A549 (cell line): ENCODE measurements around the gene ATP5F1A. TPM values are rescaled to one million over a fixed set of nuclear protein-coding genes. Genes with fewer than 3 reads are reported as not detected.
A peak's percentile ranks its signal among the peaks of the same experiment; 100 is the strongest.

Experiments used
- ATAC-seq, 2 experiments: fragments of 200-7000 bp in 1 of 2; fragments of >200 bp in 1 of 2; cut with Nextera tagmentation in 1 of 2; cut with Tn5 transposase in 1 of 2; 3 replicates each; pipeline versions ENCODE4 v1.8.0 to v1.9.1; 2018 to 2020; ENCODE audit warnings: mild to moderate bottlenecking in 1 of 2, moderate library complexity in 1 of 2
- CTCF ChIA-PET: fragments of 300-600 bp; sonication (Branson Sonifier 250); formaldehyde crosslinking; extraction: SDS; loops from one replicate; lab custom pipeline; 2021; ENCODE audit warnings: antibody characterized with exemption, inconsistent platforms; lab: Yijun Ruan, JAX
- POLR2A ChIA-PET: fragments of 350-600 bp; formaldehyde crosslinking; extraction: SDS; loops from one replicate; lab custom pipeline; 2021; ENCODE audit warnings: antibody characterized with exemption, inconsistent platforms; lab: Yijun Ruan, JAX
- DNase-seq, 2 experiments: peaks; one replicate each; pipeline versions ENCODE4 v3.0.0 to v3.0.0-alpha.2; 2011 to 2016; ENCODE audit warnings: low read depth in 1 of 2, low spot score in 1 of 2
- FAIRE-seq: peaks from 2 replicates; lab custom pipeline; 2011; peaks lifted over from hg19 to GRCh38; lab: Jason Lieb, UNC
- H3K27ac ChIP-seq, 2 experiments: fragments of >200 bp; sonication (Bioruptor Twin); formaldehyde crosslinking; 3 replicates each; pipeline ENCODE4 v1.5.1; 2016 to 2017
- H3K4me1 ChIP-seq: fragments of >200 bp; sonication (Bioruptor Twin); formaldehyde crosslinking; 3 replicates; pipeline ENCODE4 v1.6.1; 2016
- H3K4me2 ChIP-seq: fragments of >200 bp; sonication (Bioruptor Twin); formaldehyde crosslinking; 3 replicates; pipeline ENCODE4 v1.6.1; 2016
- H3K4me3 ChIP-seq: fragments of >200 bp; sonication (Bioruptor Twin); formaldehyde crosslinking; 3 replicates; pipeline ENCODE4 v1.5.1; 2016
- H3K9me3 ChIP-seq: fragments of >200 bp; sonication (Bioruptor Twin); formaldehyde crosslinking; 3 replicates; pipeline ENCODE4 v1.6.1; 2016
- CBX2 ChIP-seq: fragments of 200-600 bp; sonication (generic); IDR thresholded peaks from 2 replicates; pipeline ENCODE4 v1.6.1; 2016; ENCODE audit warnings: low read depth, mild to moderate bottlenecking, borderline replicate concordance
- ESRRA ChIP-seq: fragments of 150-350 bp; IDR thresholded peaks from 2 replicates; pipeline ENCODE4 v1.6.1; 2014; ENCODE audit warnings: mild to moderate bottlenecking, low read length, borderline replicate concordance
- GATA3 ChIP-seq: IDR thresholded peaks from 2 replicates; pipeline ENCODE4 v1.6.1; 2012; ENCODE audit warnings: borderline replicate concordance
- HEYL ChIP-seq: fragments of 250-450 bp; sonication (Bioruptor Pico); IDR thresholded peaks from 2 replicates; pipeline ENCODE4 v1.8.0; 2021; ENCODE audit warnings: mild to moderate bottlenecking, moderate library complexity
- NPAS2 ChIP-seq: fragments of 250-450 bp; sonication (Bioruptor Pico); IDR thresholded peaks from 2 replicates; pipeline ENCODE4 v1.8.0; 2022; ENCODE audit warnings: mild to moderate bottlenecking, moderate library complexity, borderline replicate concordance
- RARB ChIP-seq: fragments of 250-450 bp; sonication (Bioruptor Pico); IDR thresholded peaks from 2 replicates; pipeline ENCODE4 v1.8.0; 2021; ENCODE audit warnings: mild to moderate bottlenecking, moderate library complexity
- RCOR1 ChIP-seq: fragments of 150-350 bp; IDR thresholded peaks from 2 replicates; pipeline ENCODE4 v1.6.1; 2014; ENCODE audit warnings: antibody characterized with exemption, low read length, low read depth
- TFCP2L1 ChIP-seq: fragments of 250-450 bp; sonication (Bioruptor Pico); IDR thresholded peaks from 2 replicates; pipeline ENCODE4 v1.5.0; 2021; ENCODE audit warnings: mild to moderate bottlenecking
- WGBS: methylation state at CpG from one replicate; pipeline ENCODE4 v1.1.6; 2017; ENCODE audit errors: missing lambda C conversion rate; 5-methylcytosine and 5-hydroxymethylcytosine counted together
- polyA plus RNA-seq, 4 experiments: library from polyadenylated mRNA; depleted of rRNA in 3 of 4; stranded (reverse); fragments of >200 nt; fragmentation: RNase III in 1 of 4; extraction: RNeasy Plus Mini Kit Qiagen cat#74134 plus additional on column Dnase treatment in 1 of 4; gene quantifications; 2 replicates in 3 of 4; 3 replicates in 1 of 4; pipeline ENCODE4 v1.2.3, GENCODE V29; 2011 to 2017
- TF ChIP-seq, protein P1 (sequence below): fragments of 450-650 bp; IDR thresholded peaks from 2 replicates; pipeline ENCODE4 v1.6.1; 2014; ENCODE audit warnings: antibody characterized with exemption
- TF ChIP-seq, protein P2 (sequence below): IDR thresholded peaks from 2 replicates; pipeline ENCODE4 v1.6.1; 2012
- TF ChIP-seq, protein P3 (sequence below): fragments of >200 bp; sonication (Bioruptor Twin); formaldehyde crosslinking; IDR thresholded peaks from 3 replicates; pipeline ENCODE4 v1.5.1; 2016
- TF ChIP-seq, protein P4 (sequence below): fragments of 150-350 bp; IDR thresholded peaks from 2 replicates; pipeline ENCODE4 v1.6.1; 2014; ENCODE audit warnings: low read depth, mild to moderate bottlenecking, low read length
- TF ChIP-seq, protein P5 (sequence below): fragments of 200-600 bp; sonication (generic); IDR thresholded peaks from 2 replicates; pipeline ENCODE4 v1.6.1; 2016; ENCODE audit warnings: antibody characterized with exemption, mild to moderate bottlenecking, moderate library complexity

The ATP5F1A gene
- polyA plus RNA-seq, 2 of the 4 experiments (the other 2 are of a cell fraction), result 422 to 543 TPM

DNA sequence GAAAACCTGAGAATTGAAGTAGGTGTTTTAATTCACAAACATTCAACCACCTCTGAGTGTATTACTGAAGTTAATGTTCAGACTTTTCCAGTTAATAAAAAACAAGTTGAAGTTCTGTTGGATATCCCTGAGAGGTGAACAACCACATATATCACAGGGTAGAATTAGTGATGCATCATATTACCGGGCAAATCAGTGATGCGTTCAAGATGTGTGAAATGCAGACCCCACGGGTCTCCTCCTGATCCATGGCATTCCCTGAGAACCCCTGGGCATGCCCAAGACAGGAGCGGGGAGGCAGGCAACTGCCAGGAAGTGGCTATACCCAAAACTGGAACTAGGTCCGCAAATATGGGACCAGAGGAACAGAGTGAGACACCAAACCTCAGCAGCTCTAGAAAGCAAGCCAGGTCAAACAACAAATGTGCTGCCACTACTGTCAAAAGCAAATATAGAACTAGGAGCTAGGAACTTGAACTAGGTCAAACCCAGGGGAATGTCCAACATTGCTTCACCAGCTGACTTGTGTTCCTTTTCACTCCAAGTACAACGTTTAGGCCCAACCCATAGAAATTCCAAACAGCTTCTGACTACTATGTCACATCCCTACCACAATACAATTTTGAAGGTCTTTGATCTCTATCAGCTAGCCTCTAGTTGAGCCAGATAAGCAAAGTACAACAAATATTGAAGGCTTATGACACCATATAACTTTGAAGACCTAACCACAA is 46.2 kb downstream of the ATP5F1A start:
- POLR2A ChIA-PET, result no interaction called here
- H3K27ac ChIP-seq, result no peak overlapping the region
- TF ChIP-seq, protein P1, sequence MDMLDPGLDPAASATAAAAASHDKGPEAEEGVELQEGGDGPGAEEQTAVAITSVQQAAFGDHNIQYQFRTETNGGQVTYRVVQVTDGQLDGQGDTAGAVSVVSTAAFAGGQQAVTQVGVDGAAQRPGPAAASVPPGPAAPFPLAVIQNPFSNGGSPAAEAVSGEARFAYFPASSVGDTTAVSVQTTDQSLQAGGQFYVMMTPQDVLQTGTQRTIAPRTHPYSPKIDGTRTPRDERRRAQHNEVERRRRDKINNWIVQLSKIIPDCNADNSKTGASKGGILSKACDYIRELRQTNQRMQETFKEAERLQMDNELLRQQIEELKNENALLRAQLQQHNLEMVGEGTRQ, result no peak
- no peak for TF ChIP-seq HEYL (CRISPR knock-in tag)
- TF ChIP-seq CBX2, result no peak
- no peak for TF ChIP-seq ESRRA
- TF ChIP-seq GATA3, result no peak
- TF ChIP-seq, protein P2, sequence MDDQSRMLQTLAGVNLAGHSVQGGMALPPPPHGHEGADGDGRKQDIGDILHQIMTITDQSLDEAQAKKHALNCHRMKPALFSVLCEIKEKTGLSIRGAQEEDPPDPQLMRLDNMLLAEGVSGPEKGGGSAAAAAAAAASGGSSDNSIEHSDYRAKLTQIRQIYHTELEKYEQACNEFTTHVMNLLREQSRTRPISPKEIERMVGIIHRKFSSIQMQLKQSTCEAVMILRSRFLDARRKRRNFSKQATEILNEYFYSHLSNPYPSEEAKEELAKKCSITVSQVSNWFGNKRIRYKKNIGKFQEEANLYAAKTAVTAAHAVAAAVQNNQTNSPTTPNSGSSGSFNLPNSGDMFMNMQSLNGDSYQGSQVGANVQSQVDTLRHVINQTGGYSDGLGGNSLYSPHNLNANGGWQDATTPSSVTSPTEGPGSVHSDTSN, result no peak
- TF ChIP-seq, all 56 proteins: peak for 0
- ATAC-seq (peak in 1 of 2 experiments; percentile 57; a peak in 2 of 6 replicates), FAIRE-seq (no peak), DNase-seq (peak in 1 of 2 experiments; percentile 37)
- no peaks in the 10 kb centered on the region for H3K9me3 ChIP-seq
- CTCF ChIA-PET, result interaction anchor here (0.6 kb wide), 1 partner anchor 16 kb away, joined by 3 read pairs; no protein-coding TSS in a partner anchor
- WGBS, result 34% methylated on average over 5 of the region's 6 CpGs
- H3K4me2 ChIP-seq, result no peak overlapping the region
- no peak overlapping the region for H3K4me3 ChIP-seq
- no peaks in the 10 kb centered on the region for H3K4me1 ChIP-seq

DNA sequence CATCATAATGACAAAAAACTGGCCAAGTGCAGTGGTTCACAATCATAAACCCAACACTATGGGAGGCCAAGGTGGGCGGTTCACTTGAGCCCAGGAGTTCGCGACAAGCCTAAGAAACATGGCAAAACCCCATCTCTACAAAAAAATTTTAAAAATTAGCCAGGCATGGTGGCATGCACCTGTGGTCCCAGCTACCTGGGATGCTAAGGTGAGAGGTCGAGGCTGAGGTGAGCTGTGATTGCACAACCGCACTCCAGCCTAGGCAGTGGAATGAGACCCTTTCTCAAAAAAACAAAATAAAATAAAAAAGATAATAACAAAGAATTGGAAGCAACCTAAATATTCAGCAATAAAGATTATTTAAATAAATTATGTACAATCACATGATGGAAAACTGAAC is 47.8 kb downstream of the ATP5F1A start:
- H3K9me3 ChIP-seq, result no peaks in the 10 kb centered on the region
- 78% methylated on average over 5 of the region's 5 CpGs for WGBS
- TF ChIP-seq GATA3, result no peak
- no peak for TF ChIP-seq NPAS2
- TF ChIP-seq, protein P3, sequence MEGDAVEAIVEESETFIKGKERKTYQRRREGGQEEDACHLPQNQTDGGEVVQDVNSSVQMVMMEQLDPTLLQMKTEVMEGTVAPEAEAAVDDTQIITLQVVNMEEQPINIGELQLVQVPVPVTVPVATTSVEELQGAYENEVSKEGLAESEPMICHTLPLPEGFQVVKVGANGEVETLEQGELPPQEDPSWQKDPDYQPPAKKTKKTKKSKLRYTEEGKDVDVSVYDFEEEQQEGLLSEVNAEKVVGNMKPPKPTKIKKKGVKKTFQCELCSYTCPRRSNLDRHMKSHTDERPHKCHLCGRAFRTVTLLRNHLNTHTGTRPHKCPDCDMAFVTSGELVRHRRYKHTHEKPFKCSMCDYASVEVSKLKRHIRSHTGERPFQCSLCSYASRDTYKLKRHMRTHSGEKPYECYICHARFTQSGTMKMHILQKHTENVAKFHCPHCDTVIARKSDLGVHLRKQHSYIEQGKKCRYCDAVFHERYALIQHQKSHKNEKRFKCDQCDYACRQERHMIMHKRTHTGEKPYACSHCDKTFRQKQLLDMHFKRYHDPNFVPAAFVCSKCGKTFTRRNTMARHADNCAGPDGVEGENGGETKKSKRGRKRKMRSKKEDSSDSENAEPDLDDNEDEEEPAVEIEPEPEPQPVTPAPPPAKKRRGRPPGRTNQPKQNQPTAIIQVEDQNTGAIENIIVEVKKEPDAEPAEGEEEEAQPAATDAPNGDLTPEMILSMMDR, result no peak
- no peak for TF ChIP-seq RCOR1
- TF ChIP-seq, protein P4, sequence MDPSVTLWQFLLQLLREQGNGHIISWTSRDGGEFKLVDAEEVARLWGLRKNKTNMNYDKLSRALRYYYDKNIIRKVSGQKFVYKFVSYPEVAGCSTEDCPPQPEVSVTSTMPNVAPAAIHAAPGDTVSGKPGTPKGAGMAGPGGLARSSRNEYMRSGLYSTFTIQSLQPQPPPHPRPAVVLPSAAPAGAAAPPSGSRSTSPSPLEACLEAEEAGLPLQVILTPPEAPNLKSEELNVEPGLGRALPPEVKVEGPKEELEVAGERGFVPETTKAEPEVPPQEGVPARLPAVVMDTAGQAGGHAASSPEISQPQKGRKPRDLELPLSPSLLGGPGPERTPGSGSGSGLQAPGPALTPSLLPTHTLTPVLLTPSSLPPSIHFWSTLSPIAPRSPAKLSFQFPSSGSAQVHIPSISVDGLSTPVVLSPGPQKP, result no peak
- no peak for TF ChIP-seq RARB (CRISPR knock-in tag)
- TF ChIP-seq, protein P5, sequence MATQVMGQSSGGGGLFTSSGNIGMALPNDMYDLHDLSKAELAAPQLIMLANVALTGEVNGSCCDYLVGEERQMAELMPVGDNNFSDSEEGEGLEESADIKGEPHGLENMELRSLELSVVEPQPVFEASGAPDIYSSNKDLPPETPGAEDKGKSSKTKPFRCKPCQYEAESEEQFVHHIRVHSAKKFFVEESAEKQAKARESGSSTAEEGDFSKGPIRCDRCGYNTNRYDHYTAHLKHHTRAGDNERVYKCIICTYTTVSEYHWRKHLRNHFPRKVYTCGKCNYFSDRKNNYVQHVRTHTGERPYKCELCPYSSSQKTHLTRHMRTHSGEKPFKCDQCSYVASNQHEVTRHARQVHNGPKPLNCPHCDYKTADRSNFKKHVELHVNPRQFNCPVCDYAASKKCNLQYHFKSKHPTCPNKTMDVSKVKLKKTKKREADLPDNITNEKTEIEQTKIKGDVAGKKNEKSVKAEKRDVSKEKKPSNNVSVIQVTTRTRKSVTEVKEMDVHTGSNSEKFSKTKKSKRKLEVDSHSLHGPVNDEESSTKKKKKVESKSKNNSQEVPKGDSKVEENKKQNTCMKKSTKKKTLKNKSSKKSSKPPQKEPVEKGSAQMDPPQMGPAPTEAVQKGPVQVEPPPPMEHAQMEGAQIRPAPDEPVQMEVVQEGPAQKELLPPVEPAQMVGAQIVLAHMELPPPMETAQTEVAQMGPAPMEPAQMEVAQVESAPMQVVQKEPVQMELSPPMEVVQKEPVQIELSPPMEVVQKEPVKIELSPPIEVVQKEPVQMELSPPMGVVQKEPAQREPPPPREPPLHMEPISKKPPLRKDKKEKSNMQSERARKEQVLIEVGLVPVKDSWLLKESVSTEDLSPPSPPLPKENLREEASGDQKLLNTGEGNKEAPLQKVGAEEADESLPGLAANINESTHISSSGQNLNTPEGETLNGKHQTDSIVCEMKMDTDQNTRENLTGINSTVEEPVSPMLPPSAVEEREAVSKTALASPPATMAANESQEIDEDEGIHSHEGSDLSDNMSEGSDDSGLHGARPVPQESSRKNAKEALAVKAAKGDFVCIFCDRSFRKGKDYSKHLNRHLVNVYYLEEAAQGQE, result no peak
- no peak for TF ChIP-seq TFCP2L1 (CRISPR knock-in tag)

More for the DNA sequence above, 47.8 kb downstream of the ATP5F1A start:
- no peak overlapping the region for H3K4me2 ChIP-seq
- DNase-seq, result no peak
- no peak for FAIRE-seq
- POLR2A ChIA-PET, result no interaction called here
- H3K27ac ChIP-seq, result no peak overlapping the region
- no peak overlapping the region for H3K4me3 ChIP-seq
- no peak for ATAC-seq
- H3K4me1 ChIP-seq, result no peaks in the 10 kb centered on the region
- CTCF ChIA-PET, result no interaction called here
